ENCODE data around the gene DCAF11. TPM values are rescaled to one million over a fixed set of nuclear protein-coding genes. Genes with fewer than 3 reads are reported as not detected.

The DCAF11 gene
- total RNA-seq, 1 donor from 2014 or later: 30.7 TPM

- Mint-ChIP-seq H3K36me3 (ENCODE audit: low read depth) (peaks cover 19% of the 10 kb centered on the region), H3K4me3 (ENCODE audit: unreplicated experiment) (no peak overlapping the region), H3K9me3 (ENCODE audit: low read depth) (no peaks in the 10 kb centered on the region), H3K27ac (ENCODE audit: unreplicated experiment) (no peak overlapping the region), H3K4me1 (ENCODE audit: low read depth) (peaks cover 21% of the 10 kb centered on the region), H3K27me3 (ENCODE audit: low read depth) (no peaks in the 10 kb centered on the region)
- no peak for TF ChIP-seq CTCF (IDR thresholded peaks at IDR 0.05)
- DNase-seq (ENCODE audit: low spot score): peak; percentile 79
Observed at GRCh38 chr14:24150993-24151392, 36.4 kb downstream of the DCAF11 start.

GRCh38 chr14:24151404-24152080 lies 37.0 kb downstream of the DCAF11 start:
- no peak overlapping the region for H3K27ac Mint-ChIP-seq (ENCODE audit: unreplicated experiment)
- H3K4me3 Mint-ChIP-seq (ENCODE audit: unreplicated experiment): no peak overlapping the region
- H3K36me3 Mint-ChIP-seq (ENCODE audit: low read depth): peaks cover 20% of the 10 kb centered on the region

GRCh38 chr14:24155100-24155499 lies 40.5 kb downstream of the DCAF11 start:
- Mint-ChIP-seq H3K4me3 (ENCODE audit: unreplicated experiment) (no peak overlapping the region), H3K36me3 (ENCODE audit: low read depth) (peaks cover 23% of the 10 kb centered on the region), H3K9me3 (ENCODE audit: low read depth) (no peaks in the 10 kb centered on the region), H3K27ac (ENCODE audit: unreplicated experiment) (no peak overlapping the region), H3K27me3 (ENCODE audit: low read depth) (no peaks in the 10 kb centered on the region), H3K4me1 (ENCODE audit: low read depth) (no peaks in the 10 kb centered on the region)
- TF ChIP-seq CTCF (IDR thresholded peaks at IDR 0.05): no peak
- peak; percentile 57 for DNase-seq (ENCODE audit: low spot score)

More at GRCh38 chr14:24151404-24152080, 37.0 kb downstream of the DCAF11 start:
- peaks cover 17% of the 10 kb centered on the region for H3K4me1 Mint-ChIP-seq (ENCODE audit: low read depth)
- H3K27me3 Mint-ChIP-seq (ENCODE audit: low read depth): no peaks in the 10 kb centered on the region
- no peak for TF ChIP-seq CTCF (IDR thresholded peaks at IDR 0.05)
- H3K9me3 Mint-ChIP-seq (ENCODE audit: low read depth): no peaks in the 10 kb centered on the region
- DNase-seq (ENCODE audit: low spot score): peak; percentile 82

- peaks cover 20% of the 10 kb centered on the region for H3K36me3 Mint-ChIP-seq (ENCODE audit: low read depth)
- no peak for TF ChIP-seq CTCF (IDR thresholded peaks at IDR 0.05)
- H3K4me1 Mint-ChIP-seq (ENCODE audit: low read depth): peaks cover 11% of the 10 kb centered on the region
- no peak for DNase-seq (ENCODE audit: low spot score)
- H3K4me3 Mint-ChIP-seq (ENCODE audit: unreplicated experiment): no peak overlapping the region
- H3K27ac Mint-ChIP-seq (ENCODE audit: unreplicated experiment): no peak overlapping the region
- no peaks in the 10 kb centered on the region for H3K9me3 Mint-ChIP-seq (ENCODE audit: low read depth)
- H3K27me3 Mint-ChIP-seq (ENCODE audit: low read depth): no peaks in the 10 kb centered on the region
Observed at GRCh38 chr14:24156840-24157239, 42.3 kb downstream of the DCAF11 start.

GRCh38 chr14:24157331-24157730 lies 42.8 kb downstream of the DCAF11 start:
- peak; percentile 49 for DNase-seq (ENCODE audit: low spot score)
- TF ChIP-seq CTCF (IDR thresholded peaks at IDR 0.05): no peak
- Mint-ChIP-seq H3K27ac (ENCODE audit: unreplicated experiment) (no peak overlapping the region), H3K9me3 (ENCODE audit: low read depth) (no peaks in the 10 kb centered on the region), H3K27me3 (ENCODE audit: low read depth) (no peaks in the 10 kb centered on the region), H3K4me3 (ENCODE audit: unreplicated experiment) (no peak overlapping the region), H3K4me1 (ENCODE audit: low read depth) (peaks cover 16% of the 10 kb centered on the region), H3K36me3 (ENCODE audit: low read depth) (peaks cover 19% of the 10 kb centered on the region)

All from chondrocyte (in vitro differentiated cells).